ENCODE results near the gene CTDNEP1. TPM values are rescaled to one million over a fixed set of nuclear protein-coding genes. Genes with fewer than 3 reads are reported as not detected.

The CTDNEP1 gene
- total RNA-seq, 2 donors from 2014 or later: 51.3 to 51.7 TPM

- ATAC-seq (ENCODE audit: insufficient number of reproducible peaks, low FRiP score, low read depth) (no peak), DNase-seq (ENCODE audit: low spot score) (no peak)
- Histone ChIP-seq H3K9me3 (no peaks in the 10 kb centered on the region), H3K27me3 (replicated peaks; ENCODE audit: insufficient read depth) (peaks cover 5% of the 10 kb centered on the region), H3K36me3 (no peaks in the 10 kb centered on the region), H3K27ac (no peak overlapping the region), H3K4me1 (ENCODE audit: control insufficient read depth in 1 of 2, low read depth in 2 of 2) (peaks cover 15 to 34% of the 10 kb centered on the region in 2 donors), H3K4me3 (peak overlapping the region; percentile 56)
- TF ChIP-seq, protein P1, sequence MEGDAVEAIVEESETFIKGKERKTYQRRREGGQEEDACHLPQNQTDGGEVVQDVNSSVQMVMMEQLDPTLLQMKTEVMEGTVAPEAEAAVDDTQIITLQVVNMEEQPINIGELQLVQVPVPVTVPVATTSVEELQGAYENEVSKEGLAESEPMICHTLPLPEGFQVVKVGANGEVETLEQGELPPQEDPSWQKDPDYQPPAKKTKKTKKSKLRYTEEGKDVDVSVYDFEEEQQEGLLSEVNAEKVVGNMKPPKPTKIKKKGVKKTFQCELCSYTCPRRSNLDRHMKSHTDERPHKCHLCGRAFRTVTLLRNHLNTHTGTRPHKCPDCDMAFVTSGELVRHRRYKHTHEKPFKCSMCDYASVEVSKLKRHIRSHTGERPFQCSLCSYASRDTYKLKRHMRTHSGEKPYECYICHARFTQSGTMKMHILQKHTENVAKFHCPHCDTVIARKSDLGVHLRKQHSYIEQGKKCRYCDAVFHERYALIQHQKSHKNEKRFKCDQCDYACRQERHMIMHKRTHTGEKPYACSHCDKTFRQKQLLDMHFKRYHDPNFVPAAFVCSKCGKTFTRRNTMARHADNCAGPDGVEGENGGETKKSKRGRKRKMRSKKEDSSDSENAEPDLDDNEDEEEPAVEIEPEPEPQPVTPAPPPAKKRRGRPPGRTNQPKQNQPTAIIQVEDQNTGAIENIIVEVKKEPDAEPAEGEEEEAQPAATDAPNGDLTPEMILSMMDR (IDR thresholded peaks at IDR 0.05): no peak
These were observed 42.5 kb upstream of the CTDNEP1 start for GRCh38 chr17:7293816-7294613.

DNA sequence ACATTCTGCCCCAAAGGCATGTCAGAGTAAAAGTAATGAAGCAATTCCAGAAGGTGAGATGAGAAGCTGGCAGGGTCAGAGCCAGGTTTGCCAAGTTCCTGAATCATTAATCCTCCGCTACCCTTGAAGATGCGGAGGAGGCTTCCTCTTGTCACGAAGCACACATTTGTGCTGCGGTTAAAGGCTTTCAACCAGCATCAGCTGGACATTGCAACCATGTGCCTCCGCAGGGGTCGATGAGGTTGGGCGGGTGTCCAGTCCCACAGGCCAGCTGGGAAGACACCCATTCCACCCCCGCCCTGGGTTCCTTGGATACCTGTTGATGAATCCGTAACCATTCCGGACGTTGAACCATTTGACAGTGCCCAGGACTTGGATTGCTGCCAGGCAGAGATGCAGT lies 41.6 kb upstream of the CTDNEP1 start:
- Histone ChIP-seq H3K4me1 (ENCODE audit: control insufficient read depth in 1 of 2, low read depth in 2 of 2) (peaks cover 15 to 34% of the 10 kb centered on the region in 2 donors), H3K4me3 (no peak overlapping the region), H3K27me3 (replicated peaks; ENCODE audit: insufficient read depth) (peaks cover 5% of the 10 kb centered on the region), H3K9me3 (no peaks in the 10 kb centered on the region), H3K27ac (no peak overlapping the region), H3K36me3 (no peaks in the 10 kb centered on the region)
- DNase-seq (ENCODE audit: low spot score): no peak
- TF ChIP-seq, protein P1 (IDR thresholded peaks at IDR 0.05): no peak
- ATAC-seq (ENCODE audit: insufficient number of reproducible peaks, low FRiP score, low read depth): no peak

DNA sequence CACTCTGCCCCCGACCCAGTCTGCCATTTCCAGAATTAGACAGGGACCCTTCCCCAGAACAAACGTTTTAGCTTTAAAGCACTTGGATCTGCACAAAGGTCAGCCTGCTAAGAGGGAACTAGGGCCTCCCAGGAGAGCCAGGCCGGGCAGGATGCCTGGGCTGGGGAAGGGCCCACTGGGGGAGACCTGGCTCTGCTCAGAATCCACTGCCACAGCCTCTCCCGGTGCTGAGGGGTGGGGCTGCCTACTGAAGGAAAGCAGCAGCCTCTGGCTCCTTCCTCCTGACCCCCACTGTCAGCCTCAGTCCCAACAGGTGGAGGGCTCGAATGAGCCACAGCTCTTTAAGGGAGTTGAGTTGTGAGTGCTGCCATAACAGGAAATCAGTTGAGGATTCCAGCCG lies 41.2 kb upstream of the CTDNEP1 start:
- TF ChIP-seq, protein P1 (IDR thresholded peaks at IDR 0.05): no peak
- Histone ChIP-seq H3K27ac (no peak overlapping the region), H3K4me3 (no peak overlapping the region), H3K4me1 (ENCODE audit: control insufficient read depth in 1 of 2, low read depth in 2 of 2) (peaks cover 15 to 34% of the 10 kb centered on the region in 2 donors), H3K36me3 (no peaks in the 10 kb centered on the region), H3K27me3 (replicated peaks; ENCODE audit: insufficient read depth) (peaks cover 5% of the 10 kb centered on the region), H3K9me3 (no peaks in the 10 kb centered on the region)
- ATAC-seq (ENCODE audit: insufficient number of reproducible peaks, low FRiP score, low read depth) (no peak), DNase-seq (ENCODE audit: low spot score) (no peak)

DNA sequence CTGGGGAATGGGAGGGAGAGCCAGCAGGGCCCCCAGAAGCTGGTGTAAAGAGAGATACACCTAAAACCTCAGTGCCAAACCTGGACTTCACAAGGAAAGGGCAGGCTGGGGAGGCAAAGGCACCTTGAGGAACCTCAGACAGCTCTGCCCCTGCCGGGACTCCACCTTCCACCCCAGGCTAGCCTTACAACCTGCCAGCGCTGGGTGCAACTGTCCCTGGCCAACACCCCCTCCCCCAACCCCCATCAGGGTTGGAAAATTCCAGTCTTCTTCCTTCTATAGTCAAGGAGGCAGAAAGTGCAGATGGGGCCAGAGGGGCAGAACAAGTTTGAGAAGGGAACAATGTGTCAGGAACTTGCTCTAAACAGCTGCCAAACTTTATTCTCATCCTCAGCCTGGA lies 40.7 kb upstream of the CTDNEP1 start:
- Histone ChIP-seq H3K9me3 (no peaks in the 10 kb centered on the region), H3K27me3 (replicated peaks; ENCODE audit: insufficient read depth) (peaks cover 5% of the 10 kb centered on the region), H3K4me3 (no peak overlapping the region), H3K4me1 (ENCODE audit: control insufficient read depth in 1 of 2, low read depth in 2 of 2) (peaks cover 15 to 34% of the 10 kb centered on the region in 2 donors), H3K27ac (no peak overlapping the region), H3K36me3 (no peaks in the 10 kb centered on the region)
- DNase-seq (ENCODE audit: low spot score) (no peak), ATAC-seq (ENCODE audit: insufficient number of reproducible peaks, low FRiP score, low read depth) (no peak)
- TF ChIP-seq, protein P1 (IDR thresholded peaks at IDR 0.05): no peak

GRCh38 chr17:7290685-7291084 lies 39.2 kb upstream of the CTDNEP1 start:
- Histone ChIP-seq H3K4me3 (no peak overlapping the region), H3K4me1 (ENCODE audit: control insufficient read depth in 1 of 2, low read depth in 2 of 2) (peaks cover 10 to 22% of the 10 kb centered on the region in 2 donors), H3K9me3 (no peaks in the 10 kb centered on the region), H3K27me3 (replicated peaks; ENCODE audit: insufficient read depth) (peaks cover 5% of the 10 kb centered on the region), H3K36me3 (no peaks in the 10 kb centered on the region), H3K27ac (no peak overlapping the region)
- TF ChIP-seq, protein P1 (IDR thresholded peaks at IDR 0.05): no peak
- no peak for ATAC-seq (ENCODE audit: insufficient number of reproducible peaks, low FRiP score, low read depth)
- DNase-seq (ENCODE audit: low spot score): no peak
